ENCODE data around the gene ABRACL. TPM values are rescaled to one million over a fixed set of nuclear protein-coding genes. Genes with fewer than 3 reads are reported as not detected.
"Not testable (repeated sequence)": the region's sequence is repeated elsewhere in the genome, so short reads cannot be mapped to it uniquely, and the experiment has no call there.

ABRACL gene
- total RNA-seq, 2 donors from 2014 or later: 94.3 to 186 TPM

DNA sequence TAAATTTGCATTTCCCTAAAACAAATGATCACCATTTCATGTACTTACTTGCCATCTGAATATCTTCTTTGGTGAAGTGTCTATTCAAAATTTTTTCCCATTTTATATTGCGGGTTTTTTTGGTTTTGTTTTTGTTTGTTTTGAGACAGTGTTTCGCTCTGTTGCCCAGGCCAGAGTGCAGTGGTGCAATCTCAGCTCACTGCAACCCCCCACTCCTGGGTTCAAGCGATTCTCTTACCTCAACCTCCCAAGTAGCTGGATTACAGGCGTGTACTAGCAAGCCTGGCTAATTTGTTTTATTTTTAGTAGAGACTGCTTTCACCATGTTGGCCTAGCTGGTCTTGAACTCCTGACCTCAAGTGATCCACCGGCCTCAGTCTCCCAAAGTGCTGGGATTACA lies 31.4 kb upstream of the ABRACL start:
- Mint-ChIP-seq H3K4me1 (no peaks in the 10 kb centered on the region), H3K9me3 (no peaks in the 10 kb centered on the region), H3K27me3 (no peaks in the 10 kb centered on the region), H3K4me3 (no peak overlapping the region), H3K36me3 (ENCODE audit: low read depth) (no peaks in the 10 kb centered on the region), H3K27ac (no peak overlapping the region)
- ATAC-seq (replicated peaks): no peak

DNA sequence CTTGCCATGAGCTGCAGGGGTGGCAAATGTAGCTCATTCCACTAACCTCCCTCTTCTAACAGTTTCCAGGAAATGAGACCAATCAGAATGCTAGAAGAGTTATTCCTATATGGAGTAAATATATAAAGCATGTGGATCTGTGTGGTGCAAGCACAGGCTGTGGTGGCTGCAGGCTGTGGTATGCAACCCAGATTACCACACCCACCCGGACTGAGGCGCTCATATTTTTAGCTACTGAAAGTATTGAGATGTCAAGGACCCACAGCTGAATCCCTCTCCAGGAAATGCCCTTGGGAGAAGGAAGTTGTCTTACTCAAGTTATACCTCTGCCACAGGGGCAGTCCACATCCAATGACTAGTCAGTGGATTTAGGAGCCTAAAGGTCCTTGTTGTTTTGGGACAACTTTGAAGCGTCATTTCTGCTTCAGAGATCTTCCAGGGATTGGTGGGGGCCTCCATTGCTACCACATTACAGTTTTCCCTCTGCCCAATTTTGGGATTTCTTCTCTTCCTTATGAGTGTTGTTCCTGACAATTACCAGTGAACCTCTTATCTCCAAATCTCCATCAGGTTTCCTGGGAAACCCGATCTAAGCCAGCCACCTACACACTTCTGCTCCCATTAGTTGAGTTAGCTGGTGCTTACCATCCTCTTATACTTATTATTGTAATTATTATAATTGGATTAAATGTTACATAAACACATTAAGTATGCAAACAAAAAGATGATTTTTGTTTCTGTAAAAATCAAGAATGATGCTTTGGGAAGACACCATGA lies 28.4 kb upstream of the ABRACL start:
- ATAC-seq (replicated peaks): no peak
- H3K4me3 Mint-ChIP-seq: no peak overlapping the region
- peaks cover 4% of the 10 kb centered on the region for H3K27me3 Mint-ChIP-seq
- no peaks in the 10 kb centered on the region for H3K4me1 Mint-ChIP-seq
- H3K27ac Mint-ChIP-seq: no peak overlapping the region
- H3K36me3 Mint-ChIP-seq (ENCODE audit: low read depth): no peaks in the 10 kb centered on the region
- no peaks in the 10 kb centered on the region for H3K9me3 Mint-ChIP-seq

- Mint-ChIP-seq H3K9me3 (no peaks in the 10 kb centered on the region), H3K4me3 (no peak overlapping the region), H3K36me3 (ENCODE audit: low read depth) (no peaks in the 10 kb centered on the region), H3K4me1 (peaks cover 5% of the 10 kb centered on the region), H3K27me3 (peaks cover 5% of the 10 kb centered on the region), H3K27ac (no peak overlapping the region)
- no peak for ATAC-seq (replicated peaks)
These were observed 24.8 kb upstream of the ABRACL start for GRCh38 chr6:139003751-139004150.

- Mint-ChIP-seq H3K9me3 (no peaks in the 10 kb centered on the region), H3K4me3 (no peak overlapping the region), H3K27me3 (peaks cover 5% of the 10 kb centered on the region), H3K36me3 (ENCODE audit: low read depth) (no peaks in the 10 kb centered on the region), H3K27ac (no peak overlapping the region), H3K4me1 (peaks cover 5% of the 10 kb centered on the region)
- ATAC-seq (replicated peaks): no peak
These were observed 22.1 kb upstream of the ABRACL start for GRCh38 chr6:139006477-139006876.

- H3K4me3 Mint-ChIP-seq: no peak overlapping the region
- H3K36me3 Mint-ChIP-seq (ENCODE audit: low read depth): no peaks in the 10 kb centered on the region
- ATAC-seq (replicated peaks): no peak
- H3K9me3 Mint-ChIP-seq: no peaks in the 10 kb centered on the region
- H3K27ac Mint-ChIP-seq: no peak overlapping the region
- peaks cover 5% of the 10 kb centered on the region for H3K4me1 Mint-ChIP-seq
- H3K27me3 Mint-ChIP-seq: peaks cover 5% of the 10 kb centered on the region
These were observed 21.1 kb upstream of the ABRACL start for GRCh38 chr6:139007428-139007827.

- no peak for ATAC-seq (replicated peaks)
- H3K4me3 Mint-ChIP-seq: no peak overlapping the region
- no peak overlapping the region for H3K27ac Mint-ChIP-seq
- H3K36me3 Mint-ChIP-seq (ENCODE audit: low read depth): no peaks in the 10 kb centered on the region
- H3K9me3 Mint-ChIP-seq: no peaks in the 10 kb centered on the region
- peaks cover 5% of the 10 kb centered on the region for H3K4me1 Mint-ChIP-seq
- H3K27me3 Mint-ChIP-seq: peaks cover 5% of the 10 kb centered on the region
These were observed 20.4 kb upstream of the ABRACL start for GRCh38 chr6:139008117-139008516.

DNA sequence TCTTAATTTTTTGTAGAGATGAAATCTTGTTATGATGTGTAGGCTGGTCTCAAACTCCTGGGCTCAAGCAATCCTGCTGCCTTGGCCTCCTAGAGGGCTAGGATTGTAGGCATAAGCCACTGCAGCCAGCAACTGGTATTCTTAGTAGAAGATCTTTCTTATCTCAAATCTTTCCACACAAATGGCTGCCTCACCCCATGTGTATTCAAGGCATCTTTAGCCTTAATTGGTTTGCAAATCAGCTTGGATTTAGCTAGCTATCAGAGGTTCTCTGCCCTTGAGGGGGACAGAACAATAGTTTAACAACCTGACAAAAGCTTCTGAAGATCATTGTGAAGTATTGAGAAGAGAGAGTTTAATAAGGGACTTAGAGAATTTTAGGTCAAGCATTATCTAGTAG lies 17.9 kb upstream of the ABRACL start:
- Mint-ChIP-seq H3K27ac (no peak overlapping the region), H3K4me1 (peaks cover 5% of the 10 kb centered on the region), H3K9me3 (no peaks in the 10 kb centered on the region), H3K36me3 (ENCODE audit: low read depth) (no peaks in the 10 kb centered on the region), H3K27me3 (no peaks in the 10 kb centered on the region), H3K4me3 (no peak overlapping the region)
- ATAC-seq (replicated peaks): no peak

DNA sequence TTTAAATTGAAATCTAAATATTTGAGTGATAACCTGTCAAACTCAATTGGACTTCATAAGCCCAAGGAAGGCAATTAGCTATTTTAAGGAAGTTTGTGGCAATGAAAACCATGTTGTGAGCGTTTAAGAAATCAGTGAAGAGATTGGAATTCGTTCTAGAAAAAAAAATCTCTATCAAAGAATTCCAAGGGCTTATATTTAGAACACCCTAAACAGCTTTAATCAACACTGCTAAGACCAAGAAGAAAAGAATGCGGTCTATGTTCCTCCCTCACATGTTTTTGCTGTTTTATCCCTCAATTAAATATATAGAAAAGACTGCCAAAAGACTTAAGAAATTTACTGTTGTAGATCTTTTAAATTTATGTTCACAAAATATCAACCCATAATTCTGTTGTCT lies 16.6 kb upstream of the ABRACL start:
- Mint-ChIP-seq H3K9me3 (no peaks in the 10 kb centered on the region), H3K27me3 (no peaks in the 10 kb centered on the region), H3K4me3 (no peak overlapping the region), H3K36me3 (ENCODE audit: low read depth) (no peaks in the 10 kb centered on the region), H3K27ac (no peak overlapping the region), H3K4me1 (peaks cover 5% of the 10 kb centered on the region)
- ATAC-seq (replicated peaks): no peak

DNA sequence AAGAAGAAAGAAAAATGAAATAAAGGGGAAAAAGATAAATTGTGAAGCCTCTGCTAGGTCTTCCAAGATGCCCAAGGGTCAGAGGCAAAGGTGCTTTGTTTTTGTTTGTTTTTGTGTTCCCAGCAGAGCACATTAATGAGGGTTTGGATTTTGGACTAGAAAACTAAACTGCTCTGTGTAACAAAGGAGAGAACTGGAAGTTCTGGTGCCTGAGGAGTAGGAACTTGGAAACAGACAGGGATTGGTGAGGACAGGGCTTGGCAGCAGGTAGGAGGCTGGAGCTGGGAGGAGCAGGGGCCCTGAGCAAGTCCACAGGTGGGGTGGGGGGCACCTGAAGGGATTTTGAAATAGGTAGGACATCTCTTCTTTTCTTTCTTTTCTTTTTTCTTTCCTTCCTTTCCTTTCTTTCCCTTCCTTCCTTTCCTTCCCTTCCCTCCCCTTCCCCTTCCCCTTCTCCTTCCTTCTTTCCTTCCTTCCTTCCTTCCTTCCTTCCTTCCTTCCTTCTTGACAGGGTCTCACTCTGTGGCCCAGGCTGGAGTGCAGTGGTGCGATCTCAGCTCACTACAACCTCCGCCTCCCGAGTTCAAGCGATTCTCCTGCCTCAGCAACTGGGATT lies 15.3 kb upstream of the ABRACL start:
- Mint-ChIP-seq H3K9me3 (no peaks in the 10 kb centered on the region), H3K4me1 (no peaks in the 10 kb centered on the region), H3K36me3 (ENCODE audit: low read depth) (no peaks in the 10 kb centered on the region), H3K4me3 (no peak overlapping the region), H3K27ac (no peak overlapping the region), H3K27me3 (no peaks in the 10 kb centered on the region)
- ATAC-seq (replicated peaks): no peak

GRCh38 chr6:139014945-139015344 lies 13.6 kb upstream of the ABRACL start:
- H3K36me3 Mint-ChIP-seq (ENCODE audit: low read depth): no peaks in the 10 kb centered on the region
- H3K4me3 Mint-ChIP-seq: no peak overlapping the region
- no peaks in the 10 kb centered on the region for H3K9me3 Mint-ChIP-seq
- no peaks in the 10 kb centered on the region for H3K4me1 Mint-ChIP-seq
- no peak for ATAC-seq (replicated peaks)
- no peak overlapping the region for H3K27ac Mint-ChIP-seq
- no peaks in the 10 kb centered on the region for H3K27me3 Mint-ChIP-seq

- ATAC-seq (replicated peaks): no peak
- Mint-ChIP-seq H3K4me3 (no peak overlapping the region), H3K36me3 (ENCODE audit: low read depth) (no peaks in the 10 kb centered on the region), H3K9me3 (no peaks in the 10 kb centered on the region), H3K4me1 (no peaks in the 10 kb centered on the region), H3K27ac (no peak overlapping the region), H3K27me3 (no peaks in the 10 kb centered on the region)
These were observed 12.0 kb upstream of the ABRACL start for GRCh38 chr6:139016337-139017213.

- Mint-ChIP-seq H3K27ac (no peak overlapping the region), H3K27me3 (no peaks in the 10 kb centered on the region), H3K4me3 (no peak overlapping the region), H3K4me1 (no peaks in the 10 kb centered on the region), H3K36me3 (ENCODE audit: low read depth) (no peaks in the 10 kb centered on the region), H3K9me3 (no peaks in the 10 kb centered on the region)
- no peak for ATAC-seq (replicated peaks)
These were observed 11.3 kb upstream of the ABRACL start for GRCh38 chr6:139017227-139017626.

- H3K36me3 Mint-ChIP-seq (ENCODE audit: low read depth): no peaks in the 10 kb centered on the region
- no peak overlapping the region for H3K27ac Mint-ChIP-seq
- no peaks in the 10 kb centered on the region for H3K4me1 Mint-ChIP-seq
- H3K27me3 Mint-ChIP-seq: no peaks in the 10 kb centered on the region
- H3K9me3 Mint-ChIP-seq: no peaks in the 10 kb centered on the region
- no peak for ATAC-seq (replicated peaks)
- H3K4me3 Mint-ChIP-seq: no peak overlapping the region
These were observed 8.8 kb upstream of the ABRACL start for GRCh38 chr6:139019722-139020121.

- H3K36me3 Mint-ChIP-seq (ENCODE audit: low read depth): no peaks in the 10 kb centered on the region
- no peaks in the 10 kb centered on the region for H3K4me1 Mint-ChIP-seq
- H3K27me3 Mint-ChIP-seq: no peaks in the 10 kb centered on the region
- ATAC-seq (replicated peaks): no peak
- no peaks in the 10 kb centered on the region for H3K9me3 Mint-ChIP-seq
- H3K4me3 Mint-ChIP-seq: no peak overlapping the region
- no peak overlapping the region for H3K27ac Mint-ChIP-seq
These were observed 7.9 kb upstream of the ABRACL start for GRCh38 chr6:139020689-139021088.

- not testable (repeated sequence) for H3K27me3 Mint-ChIP-seq; H3K4me3 Mint-ChIP-seq; H3K27ac Mint-ChIP-seq; H3K9me3 Mint-ChIP-seq; H3K4me1 Mint-ChIP-seq; ATAC-seq (replicated peaks); H3K36me3 Mint-ChIP-seq (ENCODE audit: low read depth)
These were observed 3.1 kb upstream of the ABRACL start for GRCh38 chr6:139025416-139025815.
